ENCODE measurements around the gene SYT12. TPM values are rescaled to one million over a fixed set of nuclear protein-coding genes. Genes with fewer than 3 reads are reported as not detected.

SYT12 gene
- total RNA-seq, 1 experiment from 2014 or later: 1.9 TPM

DNA sequence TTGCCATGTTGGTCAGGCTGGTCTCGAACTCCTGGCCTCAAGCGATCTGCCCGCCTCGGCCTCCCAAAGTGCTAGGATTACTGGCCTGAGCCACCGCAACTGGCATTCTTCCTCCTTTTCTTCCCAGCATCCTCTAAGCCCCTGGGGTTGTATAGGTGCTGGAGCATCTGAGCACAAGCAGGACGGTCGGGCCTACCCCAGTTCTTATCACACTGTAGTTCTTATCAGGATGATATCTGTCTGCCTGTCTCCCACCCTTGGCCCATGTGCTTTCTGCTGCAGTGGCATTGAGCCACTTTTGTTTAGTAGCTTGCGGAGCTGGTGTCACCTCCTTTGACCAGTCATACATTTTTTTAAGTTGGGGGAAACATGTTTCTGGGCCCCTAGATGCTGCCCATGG lies 35.6 kb downstream of the SYT12 start:
- WGBS (ENCODE audit: extremely low coverage, insufficient read length, low lambda C conversion rate): no CpG with 5 or more reads among the region's 8 CpGs
- Mint-ChIP-seq H3K9me3 (no peaks in the 10 kb centered on the region), H3K27me3 (ENCODE audit: low read depth) (no peaks in the 10 kb centered on the region; the same call in 1 of the 2 replicates), H3K27ac (no peak overlapping the region), H3K4me1 (peaks cover 18 to 31% of the 10 kb centered on the region in 2 experiments), H3K4me3 (no peak overlapping the region), H3K36me3 (ENCODE audit: insufficient read depth in 1 of 3, low read depth in 3 of 3) (no peaks in the 10 kb centered on the region)
- no peak overlapping the region for H2BK20ac ChIP-seq (ENCODE audit: low read depth, low read length, poor library complexity, severe bottlenecking)
- no peak overlapping the region for H3K27ac ChIP-seq (ENCODE audit: insufficient read length, low read depth, low read length)
- no peaks in the 10 kb centered on the region for H3K79me1 ChIP-seq (ENCODE audit: insufficient read depth, low read depth, low read length, poor library complexity, severe bottlenecking)
- no peak overlapping the region for H3K9ac ChIP-seq (ENCODE audit: extremely low read depth, insufficient read length, low read length)
- H2AFZ ChIP-seq (ENCODE audit: low read length): no peak overlapping the region
- no peak overlapping the region for H3T11ph ChIP-seq (ENCODE audit: low read length)
- no peak overlapping the region for H3K23ac ChIP-seq (ENCODE audit: insufficient read length, low read depth, low read length)
- no peak overlapping the region for H4K8ac ChIP-seq (replicated peaks; ENCODE audit: insufficient read length, low read depth, low read length)
- H3K23me2 ChIP-seq (ENCODE audit: insufficient read length, low read depth, low read length, poor library complexity, severe bottlenecking): peaks cover 4% of the 10 kb centered on the region
- no peak overlapping the region for H2BK12ac ChIP-seq (ENCODE audit: insufficient read length, low read depth, low read length)
- H3K79me2 ChIP-seq (ENCODE audit: insufficient read depth, low read length): no peaks in the 10 kb centered on the region
- H3K9me3 ChIP-seq (ENCODE audit: control insufficient read depth, low read depth, low read length): no peaks in the 10 kb centered on the region
- H3K56ac ChIP-seq (ENCODE audit: insufficient read length, low read depth, low read length): no peak overlapping the region
- H2BK120ac ChIP-seq (ENCODE audit: low read depth, low read length, poor library complexity, severe bottlenecking): no peak overlapping the region
- H2BK5ac ChIP-seq (ENCODE audit: insufficient read length, low read length): no peak overlapping the region
- H3K4ac ChIP-seq (ENCODE audit: low read depth, low read length): no peak overlapping the region
- no peak overlapping the region for H3K4me2 ChIP-seq (ENCODE audit: insufficient read depth, insufficient read length, low read length)
- H4K91ac ChIP-seq (ENCODE audit: insufficient read length, low read depth, low read length): no peak overlapping the region
- no peak overlapping the region for H3K14ac ChIP-seq (ENCODE audit: insufficient read depth, low read length)
- H4K20me1 ChIP-seq (ENCODE audit: control insufficient read depth, insufficient read depth, insufficient read length): peaks cover 3% of the 10 kb centered on the region
- no peak overlapping the region for H3K18ac ChIP-seq (ENCODE audit: insufficient read length, low read depth, low read length)
- DNase-seq: no peak
- no peak overlapping the region for H2BK15ac ChIP-seq (ENCODE audit: low read depth, low read length)
- H3K4me1 ChIP-seq (ENCODE audit: insufficient read depth, low read length): no peaks in the 10 kb centered on the region; the same call in 1 of the 2 replicates
- H2AK5ac ChIP-seq (ENCODE audit: insufficient read length, low read length): no peak overlapping the region
- TF ChIP-seq, protein P1, sequence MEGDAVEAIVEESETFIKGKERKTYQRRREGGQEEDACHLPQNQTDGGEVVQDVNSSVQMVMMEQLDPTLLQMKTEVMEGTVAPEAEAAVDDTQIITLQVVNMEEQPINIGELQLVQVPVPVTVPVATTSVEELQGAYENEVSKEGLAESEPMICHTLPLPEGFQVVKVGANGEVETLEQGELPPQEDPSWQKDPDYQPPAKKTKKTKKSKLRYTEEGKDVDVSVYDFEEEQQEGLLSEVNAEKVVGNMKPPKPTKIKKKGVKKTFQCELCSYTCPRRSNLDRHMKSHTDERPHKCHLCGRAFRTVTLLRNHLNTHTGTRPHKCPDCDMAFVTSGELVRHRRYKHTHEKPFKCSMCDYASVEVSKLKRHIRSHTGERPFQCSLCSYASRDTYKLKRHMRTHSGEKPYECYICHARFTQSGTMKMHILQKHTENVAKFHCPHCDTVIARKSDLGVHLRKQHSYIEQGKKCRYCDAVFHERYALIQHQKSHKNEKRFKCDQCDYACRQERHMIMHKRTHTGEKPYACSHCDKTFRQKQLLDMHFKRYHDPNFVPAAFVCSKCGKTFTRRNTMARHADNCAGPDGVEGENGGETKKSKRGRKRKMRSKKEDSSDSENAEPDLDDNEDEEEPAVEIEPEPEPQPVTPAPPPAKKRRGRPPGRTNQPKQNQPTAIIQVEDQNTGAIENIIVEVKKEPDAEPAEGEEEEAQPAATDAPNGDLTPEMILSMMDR (conservative IDR thresholded peaks at IDR 0.05): no peak
- H3K27me3 ChIP-seq (ENCODE audit: insufficient read depth, low read length): no peaks in the 10 kb centered on the region
- no peak overlapping the region for H4K5ac ChIP-seq (ENCODE audit: insufficient read length, low read depth, low read length)
